CD4-positive, alpha-beta T cell treated with Interleukin-17A for 4 hours (primary cell): ENCODE results near the gene CIAO2A.
"Not testable (repeated sequence)": the region's sequence is repeated elsewhere in the genome, so short reads cannot be mapped to it uniquely, and the experiment has no call there.

Experiments
- DNase-seq: peaks from one replicate; pipeline ENCODE4 v3.0.0-alpha.2; 2020; ENCODE audit warnings: mixed read lengths

Gene CIAO2A

DNA sequence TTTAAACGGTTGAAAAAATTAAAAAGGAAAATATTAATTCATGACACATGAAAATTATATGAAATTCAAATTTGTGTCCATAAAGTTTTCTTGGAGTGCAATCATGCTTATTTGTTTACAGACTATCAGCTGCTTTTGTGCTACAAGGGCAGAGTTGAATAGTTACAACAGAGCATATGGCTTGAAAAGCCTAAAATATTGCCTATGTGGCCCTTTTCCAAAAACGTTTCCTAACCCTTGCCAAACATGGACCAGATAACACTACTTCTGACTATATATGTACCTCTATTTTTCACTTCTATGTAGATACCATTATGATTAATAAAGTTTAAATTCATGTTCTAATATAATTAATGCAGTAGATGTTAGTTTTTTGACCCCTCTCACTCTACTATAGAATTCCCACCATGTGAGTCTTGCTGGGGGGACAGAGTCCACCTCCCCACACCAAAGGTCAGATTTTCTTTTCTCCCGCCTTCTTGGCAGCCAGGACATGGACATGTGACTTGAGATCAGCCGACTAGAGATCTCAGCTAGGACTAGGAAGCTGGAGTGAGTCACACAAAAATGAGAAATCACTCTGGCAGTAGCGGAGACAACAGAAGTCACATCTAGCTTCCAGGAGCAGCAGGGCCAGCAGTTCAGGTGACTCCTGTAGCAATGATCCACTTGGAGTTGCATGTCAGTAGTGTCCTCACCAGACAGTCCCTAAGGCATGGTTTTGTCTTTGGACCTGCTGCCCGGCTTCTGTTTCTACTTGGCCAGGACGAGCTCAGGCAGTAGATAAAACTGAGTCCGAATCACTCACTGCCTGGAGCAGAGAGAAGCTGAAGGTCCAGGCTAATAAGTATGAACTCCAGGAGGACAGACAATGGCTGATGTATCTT is 22.4 kb downstream of the CIAO2A start:
- DNase-seq, result no peak

DNA sequence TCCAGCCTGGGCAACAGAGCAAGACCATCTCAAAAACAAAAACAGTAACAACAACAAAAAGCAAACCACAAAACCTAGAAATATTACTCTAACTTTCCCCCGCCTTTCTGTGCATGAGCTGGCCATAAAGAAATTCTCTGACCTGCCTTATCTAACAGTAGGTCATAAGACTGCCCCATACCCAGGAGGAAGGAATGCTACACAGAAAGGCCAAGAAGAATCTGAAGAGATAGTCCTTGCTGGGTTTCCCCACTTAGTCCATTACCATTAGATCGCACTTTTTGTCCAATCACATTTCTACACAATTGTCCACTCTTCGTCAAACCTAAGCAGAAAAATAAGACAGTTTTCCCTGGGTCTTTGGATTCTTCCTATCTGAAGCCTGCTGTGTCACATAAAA is 23.5 kb downstream of the CIAO2A start:
- DNase-seq, result no peak

DNA sequence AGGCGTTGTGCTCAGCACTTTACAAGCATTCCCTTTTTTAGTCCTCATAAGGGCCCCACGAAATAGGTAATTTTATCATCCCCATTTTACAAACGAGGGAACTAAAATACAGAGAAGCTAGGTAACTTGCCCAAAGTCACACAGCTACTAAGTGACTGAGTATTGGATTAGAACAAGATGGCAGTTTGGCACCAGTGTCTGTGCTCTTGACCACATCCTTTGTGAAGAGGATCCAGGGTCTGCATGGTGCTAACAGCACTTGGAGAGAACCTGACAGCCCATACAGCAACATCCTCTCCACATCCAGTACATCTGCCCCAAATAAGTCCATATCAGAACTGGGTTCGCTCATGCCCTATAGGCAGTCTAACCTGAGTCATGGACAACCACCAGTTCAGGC is 25.5 kb downstream of the CIAO2A start:
- DNase-seq, result no peak

DNA sequence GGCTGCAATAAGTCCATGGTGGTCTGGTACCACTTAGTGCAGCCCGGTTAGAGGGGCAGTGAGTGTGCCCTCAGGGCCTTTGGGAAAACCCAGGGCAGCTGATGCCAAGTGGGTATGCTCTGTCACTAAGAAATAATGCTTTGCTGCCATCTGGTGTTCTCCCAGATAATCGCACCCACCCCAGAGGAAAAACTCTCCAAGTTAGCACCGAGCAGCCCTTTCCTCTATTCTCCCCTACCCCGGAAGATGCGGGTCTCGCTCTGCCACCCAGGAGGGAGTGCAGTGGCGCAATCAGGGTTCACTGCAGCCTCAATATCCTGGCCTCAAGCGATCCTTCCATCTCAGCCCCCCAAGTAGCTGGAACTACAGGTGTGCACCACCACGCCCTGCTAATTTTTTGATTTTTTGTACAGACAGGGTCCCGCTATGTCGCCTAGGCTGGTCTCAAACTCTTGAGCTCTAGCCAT is 26.0 kb downstream of the CIAO2A start:
- DNase-seq, result peak; percentile 74

DNA sequence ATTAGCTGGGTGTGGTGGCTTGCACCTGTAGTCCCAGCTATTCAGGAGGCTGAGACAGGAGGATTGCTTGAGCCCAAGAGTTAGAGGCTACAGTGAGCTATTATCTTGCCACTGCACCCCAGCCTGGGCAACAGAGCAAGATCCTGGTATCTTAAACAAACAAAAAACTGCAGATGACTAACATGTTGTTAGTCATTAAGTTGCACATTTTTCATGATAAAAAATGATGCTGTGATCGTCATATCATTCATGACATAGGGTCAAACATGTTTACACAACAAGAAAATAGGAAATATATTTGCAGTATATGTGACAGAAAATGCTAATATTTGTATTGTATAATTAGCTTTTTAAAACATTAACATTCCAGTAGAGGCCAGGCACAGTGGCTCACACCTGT is 27.2 kb downstream of the CIAO2A start:
- no peak for DNase-seq

DNA sequence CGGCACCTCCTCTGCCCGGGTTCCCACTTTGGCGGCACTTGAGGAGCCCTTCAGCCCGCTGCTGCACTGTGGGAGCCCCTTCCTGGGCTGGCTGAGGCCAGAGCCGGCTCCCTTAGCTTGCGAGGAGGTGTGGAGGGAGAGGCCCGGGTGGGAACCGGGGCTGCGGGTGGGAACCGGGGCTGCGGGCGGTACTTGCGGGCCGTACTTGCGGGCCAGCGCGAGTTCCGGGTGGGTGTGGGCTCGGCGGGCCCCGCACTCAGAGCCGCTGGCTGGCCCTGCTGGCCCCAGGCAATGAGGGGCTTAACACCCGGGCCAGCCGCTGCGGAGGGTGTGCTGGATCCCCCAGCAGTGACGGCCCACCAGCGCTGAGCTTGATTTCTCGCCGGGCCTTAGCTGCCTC is 32.9 kb downstream of the CIAO2A start:
- DNase-seq, result no peak

DNA sequence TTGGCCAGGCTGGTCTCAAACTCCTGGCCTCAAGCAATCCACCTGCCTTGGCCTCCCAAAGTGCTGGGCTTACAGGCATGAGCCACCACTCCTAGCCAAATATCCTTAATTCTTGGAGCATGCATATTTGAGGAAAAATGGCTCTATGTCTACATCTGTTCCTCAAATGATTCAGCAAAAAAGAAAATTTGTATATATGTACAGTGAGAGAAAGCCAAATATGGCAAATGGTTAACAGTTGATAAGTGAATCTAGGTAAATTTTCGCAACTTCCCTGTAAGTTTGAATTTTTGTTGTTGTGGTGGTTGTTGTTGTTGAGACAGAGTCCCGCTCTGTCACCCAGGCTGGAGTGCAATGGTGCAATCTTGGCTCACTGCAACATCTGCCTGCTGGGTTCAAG is 34.5 kb downstream of the CIAO2A start:
- DNase-seq, result not testable (repeated sequence)

DNA sequence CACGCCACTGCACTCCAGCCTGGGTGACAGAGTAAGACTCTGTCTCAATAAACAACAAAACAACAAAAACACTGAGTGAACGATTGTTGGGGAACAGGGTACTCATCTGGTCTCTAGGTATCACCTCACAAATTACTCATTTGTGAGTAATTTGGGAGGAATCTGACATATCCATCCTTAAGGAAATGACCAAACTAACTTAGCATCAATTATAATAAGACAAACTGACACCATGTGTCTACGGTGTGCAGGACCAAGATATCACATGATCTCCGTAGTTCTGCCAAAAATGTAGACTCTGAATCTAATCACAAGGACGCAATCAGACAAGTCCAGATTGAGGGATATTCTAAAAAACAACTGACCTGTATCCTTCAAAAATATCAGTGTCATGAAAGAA is 35.4 kb downstream of the CIAO2A start:
- DNase-seq, result no peak

DNA sequence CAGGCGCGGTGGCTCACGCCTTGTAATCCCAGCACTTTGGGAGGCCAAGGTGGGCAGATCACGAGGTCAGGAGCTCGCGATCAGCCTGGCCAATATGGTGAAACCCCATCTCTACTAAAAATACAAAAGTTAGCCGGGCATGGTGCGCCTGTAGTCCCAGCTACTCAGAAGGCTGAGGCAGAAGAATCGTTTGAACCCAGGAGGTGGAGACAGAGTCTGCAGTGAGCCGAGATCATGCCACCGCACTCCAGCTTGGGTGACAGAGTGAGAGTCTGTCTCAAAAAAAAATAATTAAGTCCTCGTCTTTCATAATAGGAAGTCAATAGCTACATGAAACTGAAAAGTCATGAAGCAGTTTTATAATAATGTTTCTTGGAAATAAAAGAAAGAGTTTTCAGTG is 40.0 kb downstream of the CIAO2A start:
- not testable (repeated sequence) for DNase-seq

DNA sequence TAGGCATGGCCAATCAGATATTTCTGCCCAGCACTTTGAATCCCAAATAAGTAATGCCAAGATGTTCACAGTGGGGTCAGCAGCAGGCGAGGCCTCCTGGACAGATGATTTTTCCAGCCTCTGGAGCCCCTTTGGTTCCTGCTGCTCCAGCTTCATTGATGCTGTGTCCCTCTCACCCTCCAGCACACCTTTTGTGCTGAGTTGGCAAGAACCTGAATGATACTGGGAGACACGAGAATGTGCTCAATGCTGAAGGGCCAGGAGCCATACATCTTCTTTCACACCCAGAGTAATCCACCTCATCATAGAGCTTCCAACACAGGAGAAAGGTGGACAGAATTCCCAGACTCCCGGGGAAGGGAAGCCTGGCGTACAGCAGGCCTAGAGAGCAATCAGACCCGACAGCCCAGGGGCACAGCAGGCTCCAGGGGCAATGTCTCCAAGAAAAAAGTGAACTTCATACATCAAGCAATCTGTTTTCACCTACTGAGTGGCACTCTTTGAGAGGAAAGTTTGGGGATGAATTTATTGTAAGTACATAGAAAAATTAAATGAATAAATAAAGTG is 40.6 kb downstream of the CIAO2A start:
- DNase-seq, result no peak

DNA sequence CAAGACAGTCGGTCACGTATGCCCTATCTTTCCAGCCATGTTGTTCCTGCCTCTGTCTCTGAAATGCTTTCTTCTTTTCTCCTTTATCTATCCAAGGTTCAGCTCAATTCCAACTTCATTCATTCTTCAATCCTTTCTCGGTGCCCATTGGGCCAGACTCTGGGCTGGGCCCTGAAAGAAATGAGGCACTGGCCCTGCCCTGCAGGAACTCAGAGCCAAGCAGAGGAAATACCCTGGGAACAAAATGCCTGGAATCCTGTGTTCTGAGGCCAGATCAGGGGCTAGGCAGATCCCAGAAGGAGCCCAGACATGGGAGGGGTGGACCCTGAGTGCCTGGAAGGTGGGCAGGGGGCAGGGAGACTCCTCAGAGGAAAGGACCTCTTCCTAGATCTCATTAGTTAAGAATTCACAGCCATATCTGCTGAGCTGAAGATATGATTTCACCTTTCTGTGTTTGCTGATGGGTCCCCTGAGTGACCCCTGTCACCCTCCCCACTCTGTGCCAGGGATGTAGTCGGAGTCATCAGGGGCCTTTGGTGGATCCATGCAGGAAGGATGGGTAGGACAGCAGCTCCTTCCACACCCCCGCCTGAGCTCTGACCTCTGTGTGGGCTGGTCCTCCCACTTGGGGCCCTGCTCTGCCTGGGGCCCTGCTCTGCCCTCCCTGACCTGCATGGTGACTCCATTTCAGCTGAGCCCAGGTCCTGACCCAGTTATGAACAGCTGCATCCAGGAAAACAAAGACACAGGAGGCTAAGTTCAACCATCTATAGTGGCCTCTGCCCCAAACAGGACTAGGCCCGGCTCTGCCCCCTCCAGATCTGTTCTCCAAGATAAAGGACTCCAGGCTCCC is 42.0 kb downstream of the CIAO2A start:
- no peak for DNase-seq

DNA sequence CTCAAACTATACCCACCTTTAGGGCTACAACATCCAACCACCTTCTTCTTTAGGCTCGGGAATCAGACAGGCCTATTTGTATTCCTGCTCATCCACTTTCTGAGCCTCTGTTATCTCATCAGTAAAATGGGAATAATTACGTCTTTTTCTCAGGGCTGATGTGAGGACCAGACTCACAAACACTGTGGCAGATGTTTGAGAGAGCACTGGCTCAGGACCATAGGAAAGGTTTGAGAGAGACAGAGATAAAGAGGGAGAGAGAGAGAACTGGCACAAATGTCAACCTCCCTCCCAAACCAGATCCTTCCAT is 42.6 kb downstream of the CIAO2A start:
- DNase-seq, result no peak

DNA sequence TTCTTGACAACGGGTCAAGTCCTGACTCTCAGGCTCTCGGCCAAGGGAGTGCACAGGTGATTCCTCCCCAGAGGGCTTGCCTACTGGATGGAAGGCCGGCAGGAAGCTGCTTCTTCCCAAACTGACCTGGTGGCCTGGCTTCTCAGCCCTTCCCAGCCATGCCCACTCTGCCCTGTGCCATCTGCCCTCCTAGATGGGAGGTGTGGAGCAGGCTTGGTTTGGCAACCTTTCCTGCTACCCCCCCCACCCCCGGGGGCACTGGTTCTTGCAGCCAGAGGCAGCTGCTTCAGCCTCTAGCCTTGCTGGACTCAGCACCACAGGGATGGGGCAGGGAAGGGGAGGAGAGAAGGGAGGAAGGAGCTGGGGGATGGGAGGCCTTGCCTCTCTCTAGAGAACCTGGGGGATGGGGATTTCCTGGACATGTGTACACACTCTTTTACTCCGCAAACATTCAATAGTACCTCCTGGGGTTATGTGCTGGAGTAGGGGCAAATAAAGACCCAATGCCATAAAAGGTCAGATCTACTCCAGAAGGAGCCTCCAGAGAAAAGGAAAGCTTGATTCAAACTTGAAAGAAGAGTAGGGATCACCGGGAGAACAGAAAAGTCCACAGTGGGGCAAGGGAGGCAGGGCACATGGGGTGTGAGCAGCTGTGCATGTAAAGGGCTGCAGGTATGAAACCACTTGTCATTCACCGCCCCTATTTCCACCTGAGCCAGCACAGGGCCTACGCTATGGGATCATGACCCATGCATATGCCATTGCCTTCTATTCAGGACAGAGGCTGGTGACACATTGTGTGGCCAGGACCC is 43.2 kb downstream of the CIAO2A start:
- DNase-seq, result no peak

DNA sequence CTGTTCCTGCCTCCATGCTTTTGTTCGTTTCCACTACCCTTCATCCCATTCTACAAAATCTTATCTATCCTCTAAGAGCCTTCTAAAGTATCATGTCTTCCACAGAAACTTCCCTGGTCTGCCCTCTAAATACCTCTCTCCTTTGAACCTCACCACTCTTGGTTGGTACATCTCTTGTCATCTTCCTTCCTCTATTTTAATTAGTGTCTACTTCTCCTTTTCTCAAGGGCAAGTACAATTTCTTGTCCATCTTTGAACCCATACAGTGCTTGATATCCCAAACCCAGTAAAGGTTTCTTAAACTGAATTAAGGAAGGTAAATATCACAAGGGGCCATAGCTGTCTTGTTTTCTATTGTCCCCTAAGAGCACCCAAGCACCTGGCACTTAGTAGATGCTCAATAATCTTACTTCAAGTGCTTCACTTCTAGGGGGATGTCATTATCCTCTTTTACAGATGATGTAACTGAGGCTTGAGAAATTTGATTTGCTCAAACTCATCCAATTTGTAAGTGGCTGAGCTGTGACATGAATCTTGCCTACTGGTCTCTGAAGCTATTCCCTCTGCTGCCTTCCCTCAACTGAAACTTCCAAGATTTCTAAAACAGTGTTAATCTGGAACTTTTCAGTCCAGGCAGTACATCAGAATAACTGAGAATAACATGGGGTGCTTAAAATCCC is 44.7 kb downstream of the CIAO2A start:
- no peak for DNase-seq

DNA sequence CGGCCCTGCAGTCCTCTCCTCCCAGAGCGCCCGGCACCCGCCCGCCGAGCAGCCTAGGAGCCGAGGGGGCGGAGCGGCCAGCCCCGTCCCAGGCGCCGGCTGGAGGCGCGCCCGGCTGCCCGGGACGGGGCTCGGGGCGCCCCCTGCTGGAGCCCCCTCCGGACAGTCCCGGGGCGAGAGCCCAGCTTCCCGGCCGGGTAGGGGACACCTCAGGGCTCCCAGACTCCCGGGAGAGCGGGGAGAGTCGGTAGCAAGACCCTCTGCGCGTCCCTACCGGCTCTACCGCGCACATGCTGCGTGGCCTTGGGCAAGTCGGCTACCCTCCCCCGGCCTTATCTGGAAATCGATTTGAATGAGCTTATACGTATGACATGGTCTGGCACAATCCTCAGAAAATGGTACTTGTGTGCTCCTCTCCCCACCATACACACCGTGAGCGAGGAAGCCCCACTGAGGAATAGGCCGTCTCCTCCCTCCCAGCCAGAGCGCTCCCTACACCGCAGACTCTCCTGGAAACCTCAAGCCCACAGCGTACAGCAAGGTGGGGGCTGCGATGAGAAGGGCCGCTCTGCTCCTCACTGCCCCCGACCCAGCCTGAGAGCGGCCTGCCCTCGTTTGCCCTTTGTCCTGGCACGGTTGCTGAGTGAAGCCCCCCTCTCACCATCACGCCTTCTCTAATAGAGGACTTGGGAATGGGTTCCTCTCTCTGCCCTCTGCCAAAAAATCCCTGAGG is 47.1 kb downstream of the CIAO2A start, which contains the start of gene DAPK2:
DAPK2 (minus strand) TSS at position 65 of the 733 bp plus-strand sequence. CDS start 6,224 bp downstream, outside the sequence.
- DNase-seq, result peak; percentile 83

DNA sequence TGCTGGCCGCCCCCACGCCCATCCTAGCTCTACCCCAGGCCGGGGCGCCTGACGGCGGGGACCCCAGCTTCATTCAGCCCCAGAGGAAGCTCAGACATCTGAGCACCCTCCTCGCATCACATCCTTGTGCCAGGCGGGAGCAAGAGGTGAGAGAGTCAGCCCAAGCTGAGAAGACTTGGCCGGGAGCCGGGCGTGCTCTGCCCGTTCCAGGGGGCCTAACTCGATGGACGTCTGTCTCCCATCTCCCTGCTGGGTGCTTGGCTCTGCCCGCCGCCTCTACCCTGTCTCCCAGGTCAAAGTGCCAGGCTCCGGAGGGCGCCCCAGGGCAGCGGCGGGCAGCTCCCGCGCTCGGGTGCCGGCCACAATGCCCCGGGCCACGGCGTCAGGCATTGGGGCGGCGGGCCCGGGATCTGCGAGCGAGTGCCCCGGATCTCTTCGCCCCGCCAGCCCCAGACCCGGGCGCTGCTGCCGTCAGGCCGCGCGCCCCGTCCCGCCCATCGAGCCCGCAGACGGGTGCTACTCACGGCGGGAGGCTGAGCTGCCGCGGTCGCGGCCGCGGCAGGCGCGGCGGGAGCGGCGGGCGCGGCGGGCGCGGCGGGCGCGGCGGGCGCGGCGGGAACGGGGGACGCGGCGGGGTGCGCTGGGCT is 47.7 kb downstream of the CIAO2A start:
- DNase-seq, result no peak

DNA sequence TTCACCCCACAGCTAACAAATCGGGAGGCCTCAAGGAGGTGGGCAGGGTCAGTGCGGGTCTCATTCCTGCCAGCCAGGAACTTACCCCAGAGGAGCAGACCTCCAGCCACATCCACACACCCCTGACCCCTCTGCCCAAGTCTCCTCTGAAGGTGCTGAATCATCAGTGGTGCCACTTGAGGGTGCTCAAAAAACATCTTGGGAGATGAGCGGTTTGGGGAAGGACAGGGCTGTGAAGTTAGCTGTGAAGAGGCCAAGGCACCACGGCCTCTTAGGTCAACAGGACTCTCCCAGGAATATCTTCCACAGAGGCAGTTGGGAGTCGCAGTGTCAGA is 48.6 kb downstream of the CIAO2A start:
- no peak for DNase-seq

DNA sequence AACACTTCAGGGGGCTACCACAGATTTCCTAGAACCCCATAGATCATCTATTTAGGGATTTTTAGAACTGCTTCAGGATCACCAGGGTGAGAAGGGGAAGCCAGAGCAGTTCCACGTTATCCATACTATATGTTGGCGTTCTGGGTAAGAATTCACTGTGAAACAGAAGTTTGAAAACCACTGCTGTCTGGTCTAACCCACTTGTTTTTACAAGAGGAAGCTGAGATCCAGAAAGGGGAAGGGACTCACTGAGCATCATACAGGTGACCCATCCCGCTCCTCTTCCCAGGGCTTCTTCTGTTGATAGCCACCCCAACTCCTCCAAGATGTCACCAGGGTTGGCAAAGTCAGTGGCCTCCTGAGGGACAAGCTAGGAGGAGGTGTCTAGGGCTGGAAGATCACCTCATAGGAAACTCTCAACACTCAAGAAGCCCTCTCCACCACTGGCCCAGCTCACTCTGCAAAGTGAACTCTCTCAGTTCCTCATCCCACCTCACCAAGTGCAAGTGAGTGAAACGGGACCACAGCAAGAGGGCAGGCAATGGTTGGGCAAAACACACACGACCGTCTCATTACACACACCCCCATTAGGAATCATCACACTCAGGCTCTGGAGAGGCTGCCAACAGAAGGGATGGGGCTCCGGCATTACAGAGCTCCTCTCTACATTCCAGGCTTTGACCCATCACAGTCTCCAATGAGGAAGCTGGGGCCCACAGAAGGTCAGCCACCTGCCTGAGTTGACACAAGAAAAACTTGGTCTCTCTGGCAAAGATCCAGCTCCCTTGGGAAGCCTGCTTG is 49.1 kb downstream of the CIAO2A start:
- DNase-seq, result no peak

DNA sequence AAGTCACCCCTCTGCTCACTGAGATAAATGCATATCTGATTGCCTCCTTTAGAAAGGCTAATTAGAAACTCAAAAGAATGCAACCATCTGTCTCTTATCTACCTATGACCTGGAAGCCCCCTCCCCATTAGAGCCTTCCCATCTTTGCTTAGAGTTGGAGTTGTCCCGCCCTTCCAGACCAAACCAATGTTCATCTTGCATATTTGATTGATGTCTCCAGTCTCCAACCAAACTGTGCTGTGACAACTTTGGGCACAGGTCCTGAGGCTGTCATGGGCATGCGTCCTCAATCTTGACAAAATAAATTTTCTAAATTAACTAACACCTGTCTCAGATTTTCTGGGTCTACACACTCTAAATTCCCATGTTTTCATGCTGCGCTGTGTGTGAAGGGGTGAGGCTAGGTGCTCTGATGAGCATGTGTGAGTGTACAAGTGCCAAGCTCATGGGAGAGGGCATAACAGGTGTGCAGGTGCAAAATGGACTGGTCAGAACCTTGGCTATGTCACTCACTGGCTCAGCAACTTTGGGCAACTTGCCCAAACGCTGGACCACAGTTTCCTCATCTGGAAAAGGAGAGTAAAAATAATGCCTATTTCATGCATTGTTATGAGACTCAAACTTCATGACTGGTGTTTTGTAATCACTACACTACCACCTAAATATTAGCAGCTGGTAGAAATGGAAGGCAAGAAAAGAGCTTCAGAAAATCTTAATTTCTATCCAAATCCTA is 54.6 kb downstream of the CIAO2A start:
- DNase-seq, result no peak
